Hematopoietic multipotent progenitor cell treated with erythropoietin and hydrocortisone succinate and interleukin-3 and kit ligand, for 17 days (in vitro differentiated cells): ENCODE measurements around the gene FAAP20.

Experiments used
- DNase-seq: peaks from one replicate; pipeline ENCODE4 v3.0.0-alpha.2; 2015; ENCODE audit warnings: low spot score

Gene FAAP20

GRCh38 chr1:2194898-2195673 lies 514 bp upstream of the FAAP20 start:
- DNase-seq: peak; percentile 82

- no peak for DNase-seq
Measured at GRCh38 chr1:2193514-2194281, 874 bp downstream of the FAAP20 start.

GRCh38 chr1:2192031-2192995 lies 2.3 kb downstream of the FAAP20 start:
- no peak for DNase-seq

DNA sequence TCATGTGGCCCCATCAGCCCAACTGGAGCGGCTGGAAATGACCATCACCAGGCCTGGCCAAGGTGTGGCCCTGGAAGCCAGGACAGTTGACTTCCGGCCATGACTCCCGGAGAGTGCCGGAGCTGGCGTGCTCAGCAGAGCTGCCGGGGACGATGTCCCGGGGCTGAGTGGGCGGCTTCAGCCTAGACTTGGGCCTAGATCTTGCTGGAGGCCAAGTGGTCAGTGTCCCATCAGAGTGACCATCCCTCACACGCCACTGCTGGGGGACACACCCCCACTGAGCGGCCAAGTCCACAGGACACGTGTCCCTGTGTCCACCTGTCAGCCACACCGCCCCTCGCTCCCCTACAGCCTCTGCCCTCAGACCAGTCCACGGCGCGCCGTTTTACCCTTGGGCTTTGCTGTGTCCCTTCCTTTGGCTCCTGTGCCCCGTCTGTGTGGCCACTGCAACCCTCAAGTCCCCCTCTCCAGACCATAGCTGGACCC lies 4.0 kb downstream of the FAAP20 start:
- DNase-seq: no peak

DNA sequence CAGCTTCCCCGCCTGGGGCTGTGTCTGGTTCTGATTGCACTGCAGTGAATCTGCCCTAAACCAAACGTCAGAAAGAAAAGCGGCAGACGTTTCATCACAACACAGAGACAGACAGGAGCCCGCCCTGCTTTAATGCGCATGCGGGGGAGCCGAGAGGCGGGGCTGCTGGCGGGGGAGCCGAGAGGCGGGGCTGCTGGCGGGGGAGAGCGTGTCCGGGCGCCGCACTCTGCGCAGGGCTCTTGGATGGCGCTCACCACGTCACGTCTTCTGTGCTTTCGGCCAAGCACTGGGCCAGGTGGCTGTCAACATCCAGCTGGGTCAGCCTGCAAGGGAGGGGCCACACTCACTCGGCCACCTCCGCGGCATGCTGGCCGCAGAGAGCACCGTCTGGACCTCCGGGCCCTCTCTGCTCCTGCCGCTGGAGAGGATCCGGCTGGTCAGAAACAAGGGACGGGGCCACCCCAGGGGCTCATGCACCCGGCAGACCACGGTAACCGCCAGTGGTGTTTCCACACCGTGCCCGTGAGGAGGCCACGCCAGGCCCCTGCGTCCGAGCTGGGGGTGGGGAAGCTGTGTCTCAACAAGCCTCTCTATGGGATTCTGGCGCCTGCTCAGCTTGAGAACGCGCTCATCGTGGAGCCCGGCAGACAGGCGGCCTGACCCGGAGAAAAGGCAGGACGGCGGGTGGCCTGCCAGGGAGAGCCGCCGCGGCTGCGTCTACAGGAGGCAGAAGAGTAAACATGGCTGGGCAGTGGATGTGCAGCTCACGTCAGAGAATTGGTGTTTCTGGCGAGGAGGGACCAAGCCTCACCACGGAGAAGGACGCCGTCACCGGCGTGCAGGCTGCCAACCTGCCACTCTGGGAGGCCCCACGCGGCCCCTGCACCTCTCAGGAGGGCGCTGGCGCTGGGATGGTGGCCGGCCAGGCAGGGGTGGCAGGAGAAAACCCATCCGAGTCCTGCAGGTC lies 4.8 kb downstream of the FAAP20 start:
- peak; percentile 91 for DNase-seq

DNA sequence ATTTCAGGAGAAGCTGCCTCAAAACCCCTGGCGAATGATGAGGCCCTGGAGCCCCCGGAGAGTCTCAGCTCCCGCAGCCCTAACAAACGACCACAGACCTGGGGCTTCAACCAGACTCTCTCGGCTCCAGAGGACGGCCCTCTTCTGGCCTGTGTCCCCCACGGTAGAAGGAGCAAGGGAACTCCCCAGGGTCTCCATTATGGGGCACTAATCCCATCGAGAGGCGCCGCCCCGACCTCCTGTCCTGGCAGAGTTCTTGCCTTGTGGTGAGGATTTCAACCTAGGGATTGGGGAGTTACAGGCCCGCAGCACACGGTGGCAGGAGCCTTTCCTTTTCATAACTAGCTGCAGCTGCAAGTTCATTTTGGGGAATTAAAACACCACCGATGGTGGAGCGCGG lies 6.2 kb downstream of the FAAP20 start:
- DNase-seq: no peak

- peak; percentile 58 for DNase-seq
Measured at GRCh38 chr1:2187619-2188018, 7.0 kb downstream of the FAAP20 start.

DNA sequence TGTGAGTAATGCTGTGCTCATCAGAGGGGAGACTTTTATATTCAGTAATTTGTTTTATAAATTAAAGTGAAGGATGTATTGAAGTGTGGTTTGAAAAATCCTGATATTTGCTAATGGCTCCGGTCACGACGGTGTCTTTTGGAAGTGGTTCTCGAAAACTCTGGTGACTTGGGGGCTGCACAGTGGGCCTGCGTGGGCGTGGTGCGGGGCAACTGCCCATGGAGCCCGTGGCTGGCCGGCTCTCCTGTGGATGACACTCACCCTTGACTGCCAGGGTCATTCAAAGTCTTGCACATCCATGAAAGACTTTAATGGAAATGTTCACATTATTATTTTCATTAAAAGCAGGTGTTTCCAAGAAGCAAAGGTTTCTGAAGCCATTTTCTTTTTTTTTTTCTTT lies 7.7 kb downstream of the FAAP20 start:
- DNase-seq: no peak

GRCh38 chr1:2185880-2186855 lies 8.4 kb downstream of the FAAP20 start:
- no peak for DNase-seq

DNA sequence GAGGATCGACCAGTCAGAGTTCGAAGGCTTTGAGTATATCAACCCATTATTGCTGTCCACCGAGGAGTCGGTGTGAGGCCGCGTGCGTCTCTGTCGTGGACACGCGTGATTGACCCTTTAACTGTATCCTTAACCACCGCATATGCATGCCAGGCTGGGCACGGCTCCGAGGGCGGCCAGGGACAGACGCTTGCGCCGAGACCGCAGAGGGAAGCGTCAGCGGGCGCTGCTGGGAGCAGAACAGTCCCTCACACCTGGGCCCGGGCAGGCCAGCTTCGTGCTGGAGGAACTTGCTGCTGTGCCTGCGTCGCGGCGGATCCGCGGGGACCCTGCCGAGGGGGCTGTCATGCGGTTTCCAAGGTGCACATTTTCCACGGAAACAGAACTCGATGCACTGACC lies 9.6 kb downstream of the FAAP20 start:
- no peak for DNase-seq

- no peak for DNase-seq
Measured at GRCh38 chr1:2184531-2184930, 10.0 kb downstream of the FAAP20 start.

DNA sequence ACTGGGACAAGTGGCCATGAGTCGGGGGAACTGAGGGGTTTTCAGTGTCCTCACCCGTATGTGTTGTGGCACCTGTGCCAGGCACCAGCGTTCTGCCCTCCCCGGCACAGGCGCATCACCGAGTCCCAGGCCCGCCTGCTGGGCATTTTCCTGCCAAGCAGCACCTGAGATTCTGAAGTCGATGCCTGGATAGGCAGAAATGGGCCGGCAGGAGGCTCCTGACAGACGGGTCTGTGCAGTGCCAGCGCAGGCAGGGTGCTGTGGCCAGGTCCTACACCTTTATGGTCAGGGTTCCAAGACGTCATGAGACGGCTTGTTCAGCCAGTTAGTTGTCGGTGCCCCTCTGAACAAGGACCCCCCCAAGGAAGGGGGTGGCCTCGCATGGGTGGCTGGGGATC lies 10.6 kb downstream of the FAAP20 start:
- DNase-seq: no peak

DNA sequence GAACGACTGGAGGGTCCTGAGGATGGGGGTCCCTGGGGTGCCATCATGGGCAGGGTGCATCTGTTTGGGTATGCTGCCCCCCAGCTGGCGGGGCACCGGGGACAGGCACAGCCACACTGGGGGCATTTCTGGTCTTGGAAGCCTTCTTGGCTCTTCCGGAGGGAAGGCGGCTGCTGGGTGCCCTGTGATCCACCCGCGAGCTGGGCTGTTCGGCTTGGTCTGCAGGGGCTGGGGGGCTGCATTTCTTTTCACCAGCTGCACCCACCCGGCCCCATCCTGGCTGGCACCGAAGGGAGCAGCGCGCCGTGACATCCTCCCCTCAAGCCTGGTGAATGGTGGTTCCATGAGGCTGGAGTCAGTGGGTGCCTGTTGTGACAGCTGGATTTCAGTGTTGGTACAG lies 12.2 kb downstream of the FAAP20 start:
- DNase-seq: no peak

- no peak for DNase-seq
Measured at GRCh38 chr1:2181752-2182151, 12.8 kb downstream of the FAAP20 start.

DNA sequence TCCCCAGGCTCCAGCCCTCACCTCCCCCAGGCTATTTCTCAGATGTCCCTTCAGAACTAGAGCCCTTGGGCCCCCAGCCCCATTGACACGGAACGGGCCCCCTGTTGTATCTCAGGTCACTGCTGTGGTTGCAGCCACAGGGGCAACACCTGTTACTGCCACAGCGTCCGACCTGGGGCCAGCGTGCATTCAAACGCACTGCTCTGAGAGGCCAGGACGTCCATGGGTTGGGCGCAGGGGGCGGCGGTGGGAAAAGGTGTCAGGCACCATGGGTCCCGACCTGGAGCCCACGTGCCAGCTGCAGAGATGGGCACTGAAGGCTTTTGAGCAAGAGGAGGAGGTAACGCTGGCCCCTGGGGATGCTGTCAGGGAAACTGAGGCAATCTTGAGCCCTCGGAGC lies 13.3 kb downstream of the FAAP20 start:
- DNase-seq: no peak

DNA sequence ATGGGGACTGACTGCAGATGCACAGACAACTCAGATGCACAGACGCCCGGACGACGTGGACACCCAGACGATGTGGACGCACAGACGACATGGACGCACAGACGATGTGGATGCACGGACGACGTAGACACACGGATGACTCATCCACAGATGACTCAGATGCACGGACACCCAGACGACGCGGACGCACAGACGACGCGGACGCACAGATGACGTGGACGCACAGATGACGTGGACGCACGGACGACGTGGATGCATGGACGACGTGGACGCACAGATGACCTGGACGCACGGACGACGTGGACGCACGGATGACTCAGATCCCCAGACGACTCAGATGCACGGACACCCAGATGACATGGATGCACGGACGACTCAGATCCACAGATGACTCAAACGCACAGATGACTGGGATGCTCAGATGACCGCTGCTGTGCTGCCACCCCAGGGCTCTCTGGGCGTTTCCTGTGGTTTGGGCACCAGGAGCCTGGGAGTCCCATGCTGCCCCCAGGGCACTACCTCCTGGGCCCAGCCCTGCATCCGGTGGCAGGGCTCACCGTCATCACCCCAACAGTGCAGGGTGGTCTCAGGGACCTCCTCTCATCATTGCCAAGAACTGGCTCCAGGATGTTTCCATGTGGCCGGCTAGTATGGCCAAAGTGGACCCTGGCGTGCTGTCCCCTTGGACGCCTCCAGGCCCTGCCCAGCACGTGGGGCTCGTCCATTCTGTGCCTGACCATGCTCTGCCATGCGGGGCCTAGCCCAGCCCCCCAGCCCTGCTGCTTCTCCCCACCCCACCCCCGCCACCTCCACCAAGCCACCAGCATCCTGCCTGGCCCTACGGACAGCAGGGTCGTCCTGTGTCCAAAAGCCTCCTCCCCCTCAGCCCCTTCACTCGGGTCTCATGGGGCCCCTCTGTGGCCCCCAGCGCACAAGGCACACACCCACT lies 14.0 kb downstream of the FAAP20 start:
- no peak for DNase-seq

- DNase-seq: no peak
Measured at GRCh38 chr1:2179283-2180013, 15.1 kb downstream of the FAAP20 start.

GRCh38 chr1:2178875-2179274 lies 15.7 kb downstream of the FAAP20 start:
- no peak for DNase-seq
